Activated T-cell treated with anti-CD3 and anti-CD28 coated beads, Interleukin-2, amount 50 U/mL, for 4 hours (primary cell): ENCODE results near the gene ASB9. TPM values are rescaled to one million over a fixed set of nuclear protein-coding genes. Genes with fewer than 3 reads are reported as not detected.
"Not testable (repeated sequence)": the region's sequence is repeated elsewhere in the genome, so short reads cannot be mapped to it uniquely, and the experiment has no call there.

Source experiments
- ATAC-seq, 2 donors: fragments of 200-7000 bp; cut with Tn5 transposase; one replicate each; pipeline ENCODE4 v1.10.0; 2021
- DNase-seq: peaks from one replicate; pipeline ENCODE4 v3.0.0-alpha.2; 2020
- H3K27me3 Mint-ChIP-seq: one replicate; pipeline ENCODE4 v1.8.0; 2021; ENCODE audit warnings: low read depth, mixed read lengths
- H3K36me3 Mint-ChIP-seq: one replicate; pipeline ENCODE4 v1.8.0; 2022; ENCODE audit warnings: mixed read lengths; ENCODE audit not compliant: insufficient read depth
- H3K4me1 Mint-ChIP-seq: one replicate; pipeline ENCODE4 v1.8.0; 2021; ENCODE audit warnings: low read depth, mixed read lengths
- H3K4me3 Mint-ChIP-seq: one replicate; pipeline ENCODE4 v1.8.0; 2021; ENCODE audit warnings: mild to moderate bottlenecking, moderate library complexity, mixed read lengths
- H3K9me3 Mint-ChIP-seq: one replicate; pipeline ENCODE4 v1.8.0; 2021; ENCODE audit warnings: mixed read lengths
- total RNA-seq, 3 donors: library from RNA; stranded (reverse); gene quantifications; one replicate each; pipeline ENCODE4 v1.2.1, GENCODE V29; 2021

ASB9 gene
- total RNA-seq, 3 donors from 2014 or later: 0.27 TPM; not detected in 2

DNA sequence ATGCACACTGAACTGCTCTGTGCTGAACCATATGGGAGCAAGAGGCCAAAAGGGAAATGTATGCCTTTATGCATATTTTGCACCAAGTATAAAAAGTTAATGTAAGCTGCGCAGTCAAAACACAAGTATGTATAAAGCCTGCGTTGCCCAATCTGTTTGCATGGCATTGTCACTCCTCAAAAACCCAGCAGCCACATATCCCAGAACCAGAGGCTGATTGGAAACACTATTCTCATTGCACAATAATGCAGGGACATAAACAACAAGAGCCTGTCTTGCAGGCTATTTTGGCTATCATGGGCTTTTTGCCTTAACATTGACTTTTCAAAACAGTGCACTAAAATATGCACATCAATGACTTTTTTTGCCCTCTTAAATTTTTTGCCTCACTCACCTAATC is 5.1 kb upstream of the ASB9 start:
- DNase-seq (no peak), ATAC-seq (no peak)
- peaks cover 5% of the 10 kb centered on the region for H3K4me1 Mint-ChIP-seq
- H3K9me3 Mint-ChIP-seq: no peaks in the 10 kb centered on the region
- no peak overlapping the region for H3K4me3 Mint-ChIP-seq
- no peaks in the 10 kb centered on the region for H3K36me3 Mint-ChIP-seq
- H3K27me3 Mint-ChIP-seq: no peaks in the 10 kb centered on the region

DNA sequence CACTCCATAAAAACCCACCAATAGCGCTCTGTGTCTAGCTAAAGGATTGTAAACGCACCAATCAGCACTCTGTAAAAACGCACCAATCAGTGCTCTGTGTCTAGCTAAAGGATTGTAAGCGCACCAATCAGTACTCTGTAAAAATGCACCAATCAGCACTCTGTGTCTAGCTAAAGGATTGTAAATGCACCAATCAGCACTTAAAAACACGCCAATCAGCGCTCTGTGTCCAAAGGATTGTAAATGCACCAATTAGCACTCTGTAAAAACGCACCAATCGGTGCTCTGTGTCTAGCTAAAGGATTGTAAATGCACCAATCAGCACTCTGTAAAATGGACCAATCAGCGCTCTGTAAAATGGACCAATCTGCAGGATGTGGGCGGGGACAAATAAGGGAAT is 3.4 kb upstream of the ASB9 start:
- not testable (repeated sequence) for H3K4me3 Mint-ChIP-seq, DNase-seq, H3K36me3 Mint-ChIP-seq, H3K27me3 Mint-ChIP-seq, ATAC-seq, H3K9me3 Mint-ChIP-seq
- H3K4me1 Mint-ChIP-seq: peaks cover 11% of the 10 kb centered on the region

GRCh38 chrX:15271757-15272156 is 1.9 kb upstream of the ASB9 start:
- Mint-ChIP-seq H3K36me3 (no peaks in the 10 kb centered on the region), H3K9me3 (no peaks in the 10 kb centered on the region), H3K4me1 (peaks cover 11% of the 10 kb centered on the region), H3K27me3 (no peaks in the 10 kb centered on the region), H3K4me3 (no peak overlapping the region)
- DNase-seq (no peak), ATAC-seq (no peak)

DNA sequence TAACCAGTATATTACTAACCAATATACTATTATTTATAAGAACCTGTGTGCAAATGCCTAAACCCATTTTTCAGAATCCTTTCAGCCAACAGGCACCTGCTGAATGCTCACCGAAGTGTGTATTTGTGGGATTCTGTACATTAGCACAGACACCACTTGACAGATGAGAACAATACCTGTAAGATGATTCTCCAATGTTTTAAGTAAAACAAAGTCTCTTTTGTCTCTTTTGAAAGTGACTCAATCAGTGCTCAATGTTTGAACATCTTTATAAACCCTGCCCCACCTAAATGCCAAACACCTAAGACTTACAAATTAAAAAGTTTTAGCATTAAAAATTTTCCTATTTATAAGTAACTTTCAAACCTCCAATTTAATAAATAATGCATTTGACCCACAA is 763 bp downstream of the ASB9 start:
- Mint-ChIP-seq H3K4me3 (no peak overlapping the region), H3K9me3 (no peaks in the 10 kb centered on the region), H3K36me3 (no peaks in the 10 kb centered on the region), H3K4me1 (peaks cover 11% of the 10 kb centered on the region), H3K27me3 (peaks cover 3% of the 10 kb centered on the region)
- no peak for ATAC-seq
- DNase-seq: no peak

- no peaks in the 10 kb centered on the region for H3K4me1 Mint-ChIP-seq
- H3K4me3 Mint-ChIP-seq: no peak overlapping the region
These were observed 15.0 kb downstream of the ASB9 start for GRCh38 chrX:15254852-15255251.

GRCh38 chrX:15245896-15246295 is 24.0 kb downstream of the ASB9 start:
- no peak for DNase-seq
- no peaks in the 10 kb centered on the region for H3K27me3 Mint-ChIP-seq
- no peaks in the 10 kb centered on the region for H3K36me3 Mint-ChIP-seq
- no peak overlapping the region for H3K4me3 Mint-ChIP-seq
- no peaks in the 10 kb centered on the region for H3K9me3 Mint-ChIP-seq
- no peak for ATAC-seq
- H3K4me1 Mint-ChIP-seq: peaks cover 7% of the 10 kb centered on the region

More at GRCh38 chrX:15254852-15255251, 15.0 kb downstream of the ASB9 start:
- Mint-ChIP-seq H3K36me3 (no peaks in the 10 kb centered on the region), H3K9me3 (no peaks in the 10 kb centered on the region), H3K27me3 (no peaks in the 10 kb centered on the region)
- ATAC-seq (no peak), DNase-seq (no peak)

- peaks cover 7% of the 10 kb centered on the region for H3K4me1 Mint-ChIP-seq
- ATAC-seq (no peak), DNase-seq (no peak)
- no peaks in the 10 kb centered on the region for H3K9me3 Mint-ChIP-seq
- H3K4me3 Mint-ChIP-seq: no peak overlapping the region
- no peaks in the 10 kb centered on the region for H3K36me3 Mint-ChIP-seq
- no peaks in the 10 kb centered on the region for H3K27me3 Mint-ChIP-seq
These were observed 25.5 kb downstream of the ASB9 start for GRCh38 chrX:15244421-15244820.

GRCh38 chrX:15242899-15243555 is 26.9 kb downstream of the ASB9 start:
- DNase-seq: peak; percentile 30
- no peaks in the 10 kb centered on the region for H3K9me3 Mint-ChIP-seq
- ATAC-seq: no peak
- no peaks in the 10 kb centered on the region for H3K36me3 Mint-ChIP-seq
- no peak overlapping the region for H3K4me3 Mint-ChIP-seq
- H3K4me1 Mint-ChIP-seq: peaks cover 7% of the 10 kb centered on the region
- H3K27me3 Mint-ChIP-seq: no peaks in the 10 kb centered on the region

- Mint-ChIP-seq H3K27me3 (no peaks in the 10 kb centered on the region), H3K36me3 (no peaks in the 10 kb centered on the region), H3K9me3 (no peaks in the 10 kb centered on the region), H3K4me3 (no peak overlapping the region), H3K4me1 (peaks cover 2% of the 10 kb centered on the region)
- DNase-seq (no peak), ATAC-seq (no peak)
These were observed 28.6 kb downstream of the ASB9 start for GRCh38 chrX:15241301-15241700.

DNA sequence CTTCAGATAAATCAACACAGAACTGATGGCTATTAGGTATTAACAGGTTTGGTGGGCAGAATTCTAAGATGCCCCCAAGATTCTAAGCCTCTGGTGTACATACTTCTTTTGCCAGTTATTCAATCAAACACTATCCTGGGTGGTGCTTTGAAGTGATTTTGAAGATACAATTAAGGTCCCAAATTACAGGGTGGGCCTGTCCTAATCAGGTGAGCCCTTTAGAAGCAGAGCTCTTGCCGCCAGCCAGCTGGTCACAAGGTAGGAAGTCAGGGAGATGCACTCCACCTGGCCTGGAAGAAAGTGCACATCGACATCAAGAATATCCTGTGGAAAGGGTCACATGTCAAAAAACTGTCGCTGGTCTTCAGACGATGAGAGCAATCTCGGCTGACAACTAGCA is 29.5 kb downstream of the ASB9 start:
- ATAC-seq: no peak
- peaks cover 2% of the 10 kb centered on the region for H3K4me1 Mint-ChIP-seq
- H3K4me3 Mint-ChIP-seq: no peak overlapping the region

GRCh38 chrX:15236146-15236545 is 33.7 kb downstream of the ASB9 start:
- no peak for ATAC-seq
- H3K9me3 Mint-ChIP-seq: no peaks in the 10 kb centered on the region
- H3K36me3 Mint-ChIP-seq: no peaks in the 10 kb centered on the region
- DNase-seq: no peak
- H3K27me3 Mint-ChIP-seq: peaks cover 3% of the 10 kb centered on the region
- no peak overlapping the region for H3K4me3 Mint-ChIP-seq
- H3K4me1 Mint-ChIP-seq: no peaks in the 10 kb centered on the region

More for the DNA sequence above, 29.5 kb downstream of the ASB9 start:
- no peaks in the 10 kb centered on the region for H3K36me3 Mint-ChIP-seq
- no peaks in the 10 kb centered on the region for H3K9me3 Mint-ChIP-seq
- no peaks in the 10 kb centered on the region for H3K27me3 Mint-ChIP-seq
- DNase-seq: no peak

DNA sequence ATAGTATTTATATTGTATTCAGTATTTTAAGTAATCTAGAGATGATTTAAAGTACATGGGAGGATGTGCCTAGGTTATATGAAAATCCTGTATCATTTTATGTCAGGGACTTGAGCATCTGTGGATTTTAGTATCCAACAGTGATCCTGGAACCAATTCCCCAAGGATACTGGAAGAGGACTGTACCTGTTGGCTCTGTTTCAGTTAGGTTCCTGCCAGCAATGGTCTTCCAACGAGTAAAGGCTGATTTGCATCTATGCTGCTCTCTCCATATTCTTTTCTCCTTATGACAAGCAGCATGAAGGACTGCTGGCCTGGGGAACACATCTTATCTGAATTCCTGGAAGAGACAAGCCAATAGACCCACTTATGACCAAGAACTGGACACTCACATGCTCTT is 34.9 kb downstream of the ASB9 start:
- no peak for ATAC-seq
- peaks cover 3% of the 10 kb centered on the region for H3K27me3 Mint-ChIP-seq

DNA sequence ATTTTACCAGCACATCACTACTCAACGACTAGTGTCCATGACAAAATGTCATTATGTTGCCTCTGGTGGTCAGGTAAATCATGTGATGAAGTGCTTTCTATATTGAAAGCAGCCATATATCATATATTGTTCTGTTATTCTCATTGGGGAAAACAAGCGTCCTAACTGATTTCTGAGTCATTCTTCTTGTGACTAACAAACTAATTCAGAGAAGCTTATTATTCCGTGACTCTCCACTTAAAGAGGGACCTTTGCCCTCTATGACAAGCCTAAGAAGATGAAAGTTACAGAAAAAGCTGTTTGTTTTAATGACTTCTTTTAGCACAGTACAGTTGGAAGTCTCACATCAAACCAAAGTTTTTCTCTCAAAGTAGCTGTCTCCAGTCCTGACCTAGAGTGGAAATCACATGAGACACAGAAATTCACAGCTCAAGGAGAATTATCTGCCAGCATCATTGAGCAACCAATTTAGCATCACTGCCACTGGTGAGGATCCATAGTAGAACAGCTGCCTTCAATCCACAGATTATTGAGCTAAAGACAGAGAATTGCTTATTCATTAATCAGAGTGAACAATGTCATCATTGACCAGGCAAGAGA is 36.4 kb downstream of the ASB9 start:
- Mint-ChIP-seq H3K4me1 (no peaks in the 10 kb centered on the region), H3K27me3 (peaks cover 3% of the 10 kb centered on the region), H3K9me3 (no peaks in the 10 kb centered on the region), H3K36me3 (no peaks in the 10 kb centered on the region), H3K4me3 (no peak overlapping the region)
- ATAC-seq: peak in 1 of 2 donors; percentile 35
- DNase-seq: no peak

More for the DNA sequence above, 34.9 kb downstream of the ASB9 start:
- Mint-ChIP-seq H3K9me3 (no peaks in the 10 kb centered on the region), H3K4me3 (no peak overlapping the region), H3K4me1 (no peaks in the 10 kb centered on the region), H3K36me3 (no peaks in the 10 kb centered on the region)
- DNase-seq: no peak

DNA sequence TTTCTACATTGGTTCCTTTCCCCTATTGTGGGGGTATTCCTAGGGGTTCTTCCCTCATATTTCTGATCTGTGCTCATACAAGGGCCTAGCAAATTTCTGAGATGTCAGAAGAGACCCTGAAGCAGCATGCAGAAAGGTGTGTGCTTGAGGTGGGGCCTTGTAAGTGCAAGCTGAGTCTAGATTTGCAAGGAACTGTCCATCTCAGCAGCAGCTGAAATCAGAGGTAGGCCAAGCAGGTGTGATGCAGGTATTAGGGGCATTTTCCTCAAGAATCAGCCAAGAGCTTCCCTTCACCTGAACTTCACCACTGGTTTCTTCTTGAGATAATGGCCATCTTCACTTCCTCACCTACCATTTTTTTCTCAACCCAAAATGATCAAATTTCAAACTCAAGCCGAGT is 45.1 kb downstream of the ASB9 start:
- ATAC-seq (no peak), DNase-seq (no peak)
- H3K36me3 Mint-ChIP-seq: peaks cover 2% of the 10 kb centered on the region
- no peaks in the 10 kb centered on the region for H3K4me1 Mint-ChIP-seq
- H3K27me3 Mint-ChIP-seq: no peaks in the 10 kb centered on the region
- no peak overlapping the region for H3K4me3 Mint-ChIP-seq
- H3K9me3 Mint-ChIP-seq: no peaks in the 10 kb centered on the region

GRCh38 chrX:15221321-15221720 is 48.6 kb downstream of the ASB9 start:
- Mint-ChIP-seq H3K27me3 (no peaks in the 10 kb centered on the region), H3K4me3 (no peak overlapping the region)
- no peak for DNase-seq

More at GRCh38 chrX:15221321-15221720, 48.6 kb downstream of the ASB9 start:
- Mint-ChIP-seq H3K9me3 (no peaks in the 10 kb centered on the region), H3K36me3 (peaks cover 2% of the 10 kb centered on the region), H3K4me1 (no peaks in the 10 kb centered on the region)
- no peak for ATAC-seq
